H9 (cell line): ENCODE results near the gene GNAS. TPM values are rescaled to one million over a fixed set of nuclear protein-coding genes. Genes with fewer than 3 reads are reported as not detected.

Source experiments
- DNase-seq: peaks from one replicate; pipeline ENCODE4 v3.0.0-alpha.2; 2017
- H2AFZ ChIP-seq: one replicate; pipeline ENCODE4 v1.6.1; 2013; ENCODE audit warnings: mild to moderate bottlenecking, low read length, control low read depth, moderate library complexity
- H2AK5ac ChIP-seq: 2 replicates; pipeline ENCODE4 v1.6.1; 2013; ENCODE audit warnings: low read length, control low read depth, mixed read lengths; ENCODE audit not compliant: insufficient read length
- H2BK120ac ChIP-seq: one replicate; pipeline ENCODE4 v1.6.1; 2013; ENCODE audit warnings: low read depth, mild to moderate bottlenecking, low read length, control low read depth, inconsistent platforms; ENCODE audit not compliant: poor library complexity, severe bottlenecking
- H2BK12ac ChIP-seq: 2 replicates; pipeline ENCODE4 v1.6.1; 2013; ENCODE audit warnings: low read length, control low read depth, mixed read lengths, low read depth; ENCODE audit not compliant: insufficient read length
- H2BK15ac ChIP-seq: 2 replicates; pipeline ENCODE4 v1.6.1; 2013; ENCODE audit warnings: low read depth, low read length, control low read depth
- H2BK20ac ChIP-seq: one replicate; pipeline ENCODE4 v1.6.1; 2013; ENCODE audit warnings: low read depth, mild to moderate bottlenecking, low read length, control low read depth, inconsistent platforms; ENCODE audit not compliant: poor library complexity, severe bottlenecking
- H2BK5ac ChIP-seq: 2 replicates; pipeline ENCODE4 v1.6.1; 2013; ENCODE audit warnings: low read length, control low read depth, mixed read lengths; ENCODE audit not compliant: insufficient read length
- H3K14ac ChIP-seq: 2 replicates; pipeline ENCODE4 v1.6.1; 2013; ENCODE audit warnings: low read length, control low read depth; ENCODE audit not compliant: insufficient read depth
- H3K18ac ChIP-seq: 2 replicates; pipeline ENCODE4 v1.6.1; 2013; ENCODE audit warnings: low read depth, mild to moderate bottlenecking, mixed read lengths, low read length, control low read depth; ENCODE audit not compliant: insufficient read length
- H3K23ac ChIP-seq: 2 replicates; pipeline ENCODE4 v1.6.1; 2013; ENCODE audit warnings: low read length, control low read depth, mixed read lengths, low read depth; ENCODE audit not compliant: insufficient read length
- H3K23me2 ChIP-seq: 2 replicates; pipeline ENCODE4 v1.6.1; 2013; ENCODE audit warnings: low read depth, mild to moderate bottlenecking, mixed read lengths, low read length, control low read depth; ENCODE audit not compliant: insufficient read length, poor library complexity, severe bottlenecking
- H3K27ac ChIP-seq: 2 replicates; pipeline ENCODE4 v1.5.1; 2013; ENCODE audit warnings: low read length, control low read depth, mixed read lengths, low read depth; ENCODE audit not compliant: insufficient read length
- H3K27me3 ChIP-seq: 2 replicates; pipeline ENCODE4 v1.6.1; 2013; ENCODE audit warnings: low read length, control low read depth, inconsistent platforms; ENCODE audit not compliant: insufficient read depth
- H3K4ac ChIP-seq: 2 replicates; pipeline ENCODE4 v1.6.1; 2013; ENCODE audit warnings: low read depth, mild to moderate bottlenecking, control low read depth, inconsistent platforms, low read length, moderate library complexity
- H3K4me1 ChIP-seq: 2 replicates; pipeline ENCODE4 v1.6.1; 2013; ENCODE audit warnings: low read length, control low read depth, inconsistent platforms; ENCODE audit not compliant: insufficient read depth
- H3K4me2 ChIP-seq: 2 replicates; pipeline ENCODE4 v1.6.1; 2013; ENCODE audit warnings: low read length, control low read depth, mixed read lengths; ENCODE audit not compliant: insufficient read length, insufficient read depth
- H3K56ac ChIP-seq: 2 replicates; pipeline ENCODE4 v1.6.1; 2013; ENCODE audit warnings: low read depth, mild to moderate bottlenecking, mixed read lengths, low read length, control low read depth; ENCODE audit not compliant: insufficient read length
- H3K79me1 ChIP-seq: 2 replicates; pipeline ENCODE4 v1.6.1; 2013; ENCODE audit warnings: low read depth, mild to moderate bottlenecking, moderate library complexity, low read length, control low read depth, inconsistent platforms; ENCODE audit not compliant: insufficient read depth, poor library complexity, severe bottlenecking
- H3K79me2 ChIP-seq: 2 replicates; pipeline ENCODE4 v1.6.1; 2013; ENCODE audit warnings: low read length, control low read depth, inconsistent platforms; ENCODE audit not compliant: insufficient read depth
- H3K9ac ChIP-seq: 2 replicates; pipeline ENCODE4 v1.6.1; 2013; ENCODE audit warnings: low read length, control low read depth, mixed read lengths; ENCODE audit not compliant: insufficient read length; ENCODE audit errors: extremely low read depth
- H3K9me3 ChIP-seq: one replicate; pipeline ENCODE4 v1.6.1; 2013; ENCODE audit warnings: low read depth, low read length, inconsistent platforms; ENCODE audit not compliant: control insufficient read depth
- H3T11ph ChIP-seq: one replicate; pipeline ENCODE4 v1.6.1; 2013; ENCODE audit warnings: mild to moderate bottlenecking, low read length, control low read depth, inconsistent platforms
- H4K20me1 ChIP-seq: one replicate; pipeline ENCODE4 v1.6.1; 2013; ENCODE audit not compliant: control insufficient read depth, insufficient read length, insufficient read depth
- H4K5ac ChIP-seq: 2 replicates; pipeline ENCODE4 v1.6.1; 2013; ENCODE audit warnings: low read depth, mild to moderate bottlenecking, mixed read lengths, low read length, control low read depth; ENCODE audit not compliant: insufficient read length
- H4K8ac ChIP-seq: replicated peaks from 2 replicates; pipeline ENCODE4 v1.6.1; 2013; ENCODE audit warnings: low read length, control low read depth, mixed read lengths, low read depth; ENCODE audit not compliant: insufficient read length
- H4K91ac ChIP-seq: 2 replicates; pipeline ENCODE4 v1.6.1; 2013; ENCODE audit warnings: low read depth, mild to moderate bottlenecking, moderate library complexity, mixed read lengths, low read length, control low read depth; ENCODE audit not compliant: insufficient read length
- H3K27ac Mint-ChIP-seq, 3 experiments: 2 replicates in 2 of 3; 3 replicates in 1 of 3; pipeline ENCODE4 v1.8.0; 2020 to 2021; ENCODE audit warnings: mixed read lengths in 3 of 3, mild to moderate bottlenecking in 1 of 3, moderate library complexity in 1 of 3
- H3K27me3 Mint-ChIP-seq: 2 replicates; pipeline ENCODE4 v1.8.0; 2021; ENCODE audit warnings: low read depth, mild to moderate bottlenecking, moderate library complexity, mixed read lengths
- H3K36me3 Mint-ChIP-seq, 3 experiments: 2 replicates in 2 of 3; 3 replicates in 1 of 3; pipeline ENCODE4 v1.8.0; 2020 to 2021; ENCODE audit warnings: low read depth in 3 of 3, mixed read lengths in 3 of 3; ENCODE audit not compliant: insufficient read depth in 1 of 3
- H3K4me1 Mint-ChIP-seq, 2 experiments: 2 replicates each; pipeline ENCODE4 v1.8.0; 2020; ENCODE audit warnings: mixed read lengths in 2 of 2
- H3K4me3 Mint-ChIP-seq, 2 experiments: 2 replicates in 1 of 2; 3 replicates in 1 of 2; pipeline ENCODE4 v1.8.0; 2020 to 2021; ENCODE audit warnings: mild to moderate bottlenecking in 2 of 2, mixed read lengths in 2 of 2, moderate library complexity in 1 of 2
- H3K9me3 Mint-ChIP-seq, 2 experiments: 2 replicates in 1 of 2; 3 replicates in 1 of 2; pipeline ENCODE4 v1.8.0; 2020; ENCODE audit warnings: mild to moderate bottlenecking in 2 of 2, mixed read lengths in 2 of 2, moderate library complexity in 1 of 2
- WGBS: extraction: QIAGEN DNeasy Blood & Tissue Kit; methylation state at CpG from one replicate; pipeline ENCODE4 v1.1.7; 2013; ENCODE audit warnings: missing lambda C conversion rate, low lambda C conversion rate, mixed read lengths; ENCODE audit not compliant: insufficient read length; ENCODE audit errors: extremely low coverage; 5-methylcytosine and 5-hydroxymethylcytosine counted together
- total RNA-seq: library from RNA; stranded (reverse); gene quantifications from 2 replicates; pipeline ENCODE4 v1.2.1, GENCODE V29; 2021
- TF ChIP-seq, protein P1 (sequence below): fragments of 200-600 bp; sonication (generic); conservative IDR thresholded peaks from 3 replicates; pipeline ENCODE4 v1.8.0; 2021; ENCODE audit warnings: antibody characterized with exemption, mild to moderate bottlenecking

The GNAS gene
- total RNA-seq, 1 experiment from 2014 or later, result 920 TPM

DNA sequence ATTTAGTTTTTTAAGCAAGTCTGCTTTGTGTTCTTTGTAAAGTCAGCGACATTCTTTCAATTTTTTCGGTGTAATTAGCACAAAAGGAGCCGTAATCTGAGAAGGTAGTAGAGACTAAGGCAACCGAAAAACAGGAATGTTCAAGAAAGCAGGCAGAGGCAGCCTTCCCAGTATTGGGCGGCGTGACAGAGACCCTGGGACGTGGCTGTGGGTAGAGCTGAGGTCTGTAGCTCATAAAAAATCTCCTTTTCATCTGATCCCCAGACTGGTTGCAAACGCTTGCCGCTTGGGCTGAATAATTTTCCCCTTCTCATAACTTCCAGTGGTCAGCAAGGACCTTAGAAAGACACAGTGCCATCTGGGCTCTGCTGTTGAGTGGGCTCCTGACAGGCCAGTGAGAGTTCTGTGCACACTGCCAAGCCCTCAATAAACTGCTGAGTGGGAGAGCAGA is 30.8 kb downstream of the GNAS start:
- H3K9me3 Mint-ChIP-seq, result peaks cover 0 to 4% of the 10 kb centered on the region in 2 experiments; a peak in 2 of 5 replicates
- H3K4me1 Mint-ChIP-seq, result peaks cover 51 to 52% of the 10 kb centered on the region in 2 experiments
- H2BK15ac ChIP-seq, result no peak overlapping the region; the same call in 1 of the 2 replicates
- peaks cover 5% of the 10 kb centered on the region; the same call in 1 of the 2 replicates for H3K4me1 ChIP-seq
- H2AK5ac ChIP-seq, result no peak overlapping the region
- no peak overlapping the region for H4K8ac ChIP-seq
- no peaks in the 10 kb centered on the region for H3K79me1 ChIP-seq
- peak; percentile 44 for DNase-seq
- no peak overlapping the region for H4K91ac ChIP-seq
- no peak overlapping the region for H3K23ac ChIP-seq
- H3K27me3 Mint-ChIP-seq, result no peaks in the 10 kb centered on the region; the same call in none of the 2 replicates
- peaks cover 4 to 28% (median 14%) of the 10 kb centered on the region in 3 experiments; a peak in 6 of 7 replicates for H3K36me3 Mint-ChIP-seq
- peak overlapping the region; percentile 40 for H3T11ph ChIP-seq
- no peak overlapping the region for H3K9ac ChIP-seq
- H4K5ac ChIP-seq, result no peak overlapping the region
- WGBS, result no CpG with 5 or more reads among the region's 9 CpGs
- no peaks in the 10 kb centered on the region for H4K20me1 ChIP-seq
- H2BK12ac ChIP-seq, result no peak overlapping the region
- H3K4me3 Mint-ChIP-seq, result peak overlapping the region; percentile 3 to 58; a peak in 3 of 5 replicates
- no peaks in the 10 kb centered on the region for H3K79me2 ChIP-seq
- peaks cover 3% of the 10 kb centered on the region for H3K23me2 ChIP-seq
- no peak overlapping the region for H2BK5ac ChIP-seq
- peak overlapping the region; percentile 74 to 95 (median 93) for H3K27ac Mint-ChIP-seq
- TF ChIP-seq, protein P1, sequence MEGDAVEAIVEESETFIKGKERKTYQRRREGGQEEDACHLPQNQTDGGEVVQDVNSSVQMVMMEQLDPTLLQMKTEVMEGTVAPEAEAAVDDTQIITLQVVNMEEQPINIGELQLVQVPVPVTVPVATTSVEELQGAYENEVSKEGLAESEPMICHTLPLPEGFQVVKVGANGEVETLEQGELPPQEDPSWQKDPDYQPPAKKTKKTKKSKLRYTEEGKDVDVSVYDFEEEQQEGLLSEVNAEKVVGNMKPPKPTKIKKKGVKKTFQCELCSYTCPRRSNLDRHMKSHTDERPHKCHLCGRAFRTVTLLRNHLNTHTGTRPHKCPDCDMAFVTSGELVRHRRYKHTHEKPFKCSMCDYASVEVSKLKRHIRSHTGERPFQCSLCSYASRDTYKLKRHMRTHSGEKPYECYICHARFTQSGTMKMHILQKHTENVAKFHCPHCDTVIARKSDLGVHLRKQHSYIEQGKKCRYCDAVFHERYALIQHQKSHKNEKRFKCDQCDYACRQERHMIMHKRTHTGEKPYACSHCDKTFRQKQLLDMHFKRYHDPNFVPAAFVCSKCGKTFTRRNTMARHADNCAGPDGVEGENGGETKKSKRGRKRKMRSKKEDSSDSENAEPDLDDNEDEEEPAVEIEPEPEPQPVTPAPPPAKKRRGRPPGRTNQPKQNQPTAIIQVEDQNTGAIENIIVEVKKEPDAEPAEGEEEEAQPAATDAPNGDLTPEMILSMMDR, result no peak
- H3K9me3 ChIP-seq, result no peaks in the 10 kb centered on the region
- H3K56ac ChIP-seq, result no peak overlapping the region
- H3K4me2 ChIP-seq, result peak overlapping the region; percentile 20
- H2BK120ac ChIP-seq, result no peak overlapping the region
- peak overlapping the region; percentile 78 for H3K27ac ChIP-seq
- no peak overlapping the region for H3K4ac ChIP-seq
- H3K18ac ChIP-seq, result peak overlapping the region; percentile 30
- H2AFZ ChIP-seq, result no peak overlapping the region
- H3K14ac ChIP-seq, result peak overlapping the region; percentile 64
- H2BK20ac ChIP-seq, result no peak overlapping the region
- no peaks in the 10 kb centered on the region; the same call in 1 of the 2 replicates for H3K27me3 ChIP-seq
